Measurements from ENCODE around the gene OTULIN.

Gene OTULIN

DNA sequence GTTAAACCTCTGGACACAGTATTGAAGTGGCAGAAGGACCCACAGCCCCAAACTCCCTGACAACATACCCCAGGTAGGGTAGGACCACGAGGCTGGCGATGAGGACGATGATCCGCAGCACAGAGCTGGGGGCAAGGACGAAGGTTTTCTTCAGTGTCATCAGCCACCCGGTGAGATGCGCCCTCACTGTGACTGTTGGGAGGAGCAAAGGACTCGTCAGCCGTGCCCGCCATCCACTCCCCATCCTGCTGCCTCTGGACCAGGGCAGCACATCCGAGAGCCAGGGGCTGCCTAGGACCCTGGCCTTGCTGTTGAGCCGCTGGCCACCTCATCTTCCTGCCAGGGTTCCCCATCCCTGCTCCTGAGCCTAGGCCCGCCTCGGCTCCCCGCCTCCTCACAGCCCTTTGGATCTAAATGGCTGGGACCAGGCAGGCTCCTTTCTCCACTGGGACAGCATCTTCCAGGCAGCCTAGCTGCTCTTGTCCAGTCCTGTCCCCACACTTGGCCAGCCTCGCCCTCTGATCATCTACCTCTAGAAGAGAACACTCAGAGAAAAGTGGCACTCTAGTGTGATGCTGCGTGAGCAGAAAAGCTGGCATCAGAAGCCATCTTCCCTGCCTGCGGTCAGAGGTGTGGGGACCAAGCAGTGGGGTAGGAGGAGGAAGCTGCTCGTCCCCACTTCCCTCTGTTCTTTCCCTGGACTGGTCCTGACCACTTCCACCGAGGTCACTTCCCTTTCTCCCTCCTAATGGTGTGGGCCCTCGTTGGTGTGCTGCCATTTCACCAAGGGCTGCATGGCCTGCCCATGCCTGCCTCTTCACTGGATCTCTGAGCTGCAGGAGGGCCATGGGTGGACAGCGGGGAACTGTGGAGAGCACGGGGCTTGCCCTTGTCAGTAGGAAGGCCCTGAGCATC, 49.2 kb downstream of the OTULIN start:
- in situ Hi-C loops (cut with MboI; ENCODE audit: low pct_unique_long_range_greater_than_20kb, low sequenced_read_pairs), result no loop called here
- DNase-seq, result no peak

DNA sequence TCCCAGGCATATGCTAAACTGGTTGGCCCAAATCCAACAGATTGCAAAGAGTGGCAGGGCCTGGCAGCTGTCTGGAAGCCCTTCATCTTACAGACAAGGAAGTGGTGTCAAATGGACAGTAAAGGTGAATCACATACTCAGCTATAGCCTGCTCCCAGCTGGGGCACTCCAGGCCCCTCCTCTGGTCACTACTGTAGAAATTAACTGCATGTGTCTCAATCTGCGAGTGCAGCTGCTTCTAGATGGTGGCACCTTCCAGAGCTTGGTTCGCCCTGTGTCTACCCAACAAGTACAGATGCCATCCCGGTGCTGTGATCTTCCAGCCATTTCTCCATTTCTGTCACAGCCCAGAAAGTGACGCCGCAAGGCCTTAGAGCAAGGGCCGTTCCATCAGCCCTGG, 50.2 kb downstream of the OTULIN start:
- no peak for DNase-seq
- in situ Hi-C loops (cut with MboI; ENCODE audit: low pct_unique_long_range_greater_than_20kb, low sequenced_read_pairs), result no loop called here

DNA sequence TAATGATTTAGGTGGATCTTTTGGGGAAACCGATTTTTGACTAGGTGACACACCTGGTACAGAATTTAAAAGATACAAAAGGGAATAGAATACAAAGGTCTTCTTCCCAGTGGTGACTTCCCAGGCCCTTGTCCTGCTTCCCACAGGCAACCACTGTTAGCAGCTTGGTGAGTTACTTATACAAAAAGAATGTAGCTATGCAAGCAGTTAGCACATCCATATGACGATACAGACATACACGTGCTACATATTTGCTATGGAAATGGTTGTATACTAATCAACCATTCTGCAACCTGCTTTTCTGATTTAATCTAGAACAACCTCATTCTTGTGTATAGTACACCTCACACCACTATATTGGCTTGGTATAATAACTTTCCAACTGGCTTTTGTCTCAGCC, 51.0 kb downstream of the OTULIN start:
- no peak for DNase-seq
- in situ Hi-C loops (cut with MboI; ENCODE audit: low pct_unique_long_range_greater_than_20kb, low sequenced_read_pairs), result no loop called here

DNA sequence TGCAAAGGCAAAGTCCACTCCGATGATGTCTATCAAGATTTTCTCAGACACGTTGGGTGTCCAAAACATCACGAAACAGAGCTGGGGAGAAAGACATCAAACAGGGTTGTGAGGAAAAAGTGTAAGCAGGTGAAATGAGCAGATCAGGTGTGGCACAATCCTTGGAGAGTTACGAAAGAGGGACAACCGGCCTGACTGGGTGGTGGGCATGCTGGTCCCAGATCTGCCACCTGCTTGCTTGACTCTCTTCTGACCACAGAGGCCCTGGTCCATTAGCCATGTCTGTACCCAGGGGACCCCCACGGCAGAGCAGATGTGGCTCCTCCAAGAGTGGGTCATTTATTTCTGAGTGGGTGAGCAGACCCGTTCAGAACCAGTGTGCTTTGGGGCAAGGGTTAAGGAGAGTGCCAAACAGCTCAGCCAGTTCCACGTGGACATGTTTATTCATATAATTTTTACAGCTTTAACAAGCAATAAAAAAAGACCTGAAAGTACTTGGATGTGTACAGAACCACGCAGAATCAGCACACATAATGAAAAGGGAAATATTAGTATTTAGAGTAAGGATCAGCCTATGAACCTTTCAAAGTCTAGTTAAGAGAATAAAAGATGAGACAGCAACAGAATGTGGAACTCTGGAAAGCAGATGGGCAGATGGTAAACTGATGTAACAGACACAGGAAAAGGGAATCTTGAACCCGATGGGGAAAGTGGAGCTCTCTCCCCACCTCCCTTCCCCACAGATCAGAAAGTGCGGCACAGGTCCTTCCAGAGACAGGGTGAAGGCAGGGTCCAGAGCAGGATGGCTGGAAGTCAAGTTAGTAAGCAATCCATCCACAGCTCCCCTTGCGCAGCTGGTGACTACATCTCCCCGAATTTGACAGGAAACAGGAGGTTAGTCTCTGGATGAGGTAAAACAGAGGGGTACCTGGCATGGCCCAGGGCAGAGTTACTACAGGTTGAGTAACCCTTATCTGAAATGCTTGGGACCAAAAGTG, 52.5 kb downstream of the OTULIN start:
- in situ Hi-C loops (cut with MboI; ENCODE audit: low pct_unique_long_range_greater_than_20kb, low sequenced_read_pairs), result no loop called here
- DNase-seq, result no peak

DNA sequence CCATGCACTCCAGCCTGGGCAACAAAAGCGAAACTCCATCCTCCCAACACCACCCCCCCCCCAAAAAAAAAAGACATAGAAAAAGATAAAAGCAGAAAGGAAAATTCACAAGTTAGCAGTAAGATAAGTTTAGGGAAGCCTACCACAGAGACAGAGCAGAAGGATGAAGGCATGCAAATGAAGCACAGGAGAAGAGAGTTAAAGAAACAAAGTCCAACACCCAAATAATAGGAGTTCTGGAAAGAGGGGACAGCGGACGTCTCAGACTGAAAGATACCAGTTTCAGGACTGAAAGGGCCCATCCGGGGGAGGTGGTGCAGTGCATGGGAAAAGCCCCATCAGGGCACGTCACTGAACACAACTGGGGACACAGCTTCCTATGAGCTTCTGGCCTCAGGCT, 54.3 kb downstream of the OTULIN start:
- in situ Hi-C loops (cut with MboI; ENCODE audit: low pct_unique_long_range_greater_than_20kb, low sequenced_read_pairs), result no loop called here
- no peak for DNase-seq

DNA sequence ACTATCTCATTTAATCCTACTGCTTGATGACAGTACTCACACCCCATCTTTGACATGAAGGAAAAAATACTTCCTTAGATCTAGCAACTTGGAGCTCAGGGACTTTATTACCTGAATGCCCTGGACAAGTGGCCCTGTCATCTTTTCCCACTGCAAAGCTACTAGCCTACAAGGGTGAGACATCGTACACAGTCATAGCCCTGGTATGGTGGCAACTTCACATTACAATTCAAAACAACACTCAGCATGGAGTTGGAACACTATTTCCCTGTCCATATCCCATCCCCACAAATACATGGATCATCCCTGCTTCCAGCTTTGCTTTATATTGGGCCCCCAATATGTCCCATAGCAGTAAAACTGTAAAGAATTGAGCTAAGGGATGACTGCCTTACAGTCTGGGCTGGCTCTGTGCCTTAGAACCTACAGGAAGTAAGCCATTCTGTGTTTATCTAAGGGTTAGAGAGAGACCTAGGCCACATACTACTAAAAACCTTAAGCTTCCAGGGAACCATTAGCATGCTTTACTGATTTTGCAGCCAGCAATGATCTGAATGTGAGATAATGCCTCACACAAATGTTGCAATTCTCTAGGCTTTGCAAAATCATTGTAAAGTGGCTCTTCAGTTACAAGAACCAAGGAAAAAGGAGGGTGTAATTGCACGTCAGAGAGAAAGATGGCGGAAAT, 55.9 kb downstream of the OTULIN start:
- DNase-seq, result no peak
- in situ Hi-C loops (cut with MboI; ENCODE audit: low pct_unique_long_range_greater_than_20kb, low sequenced_read_pairs), result no loop called here

DNA sequence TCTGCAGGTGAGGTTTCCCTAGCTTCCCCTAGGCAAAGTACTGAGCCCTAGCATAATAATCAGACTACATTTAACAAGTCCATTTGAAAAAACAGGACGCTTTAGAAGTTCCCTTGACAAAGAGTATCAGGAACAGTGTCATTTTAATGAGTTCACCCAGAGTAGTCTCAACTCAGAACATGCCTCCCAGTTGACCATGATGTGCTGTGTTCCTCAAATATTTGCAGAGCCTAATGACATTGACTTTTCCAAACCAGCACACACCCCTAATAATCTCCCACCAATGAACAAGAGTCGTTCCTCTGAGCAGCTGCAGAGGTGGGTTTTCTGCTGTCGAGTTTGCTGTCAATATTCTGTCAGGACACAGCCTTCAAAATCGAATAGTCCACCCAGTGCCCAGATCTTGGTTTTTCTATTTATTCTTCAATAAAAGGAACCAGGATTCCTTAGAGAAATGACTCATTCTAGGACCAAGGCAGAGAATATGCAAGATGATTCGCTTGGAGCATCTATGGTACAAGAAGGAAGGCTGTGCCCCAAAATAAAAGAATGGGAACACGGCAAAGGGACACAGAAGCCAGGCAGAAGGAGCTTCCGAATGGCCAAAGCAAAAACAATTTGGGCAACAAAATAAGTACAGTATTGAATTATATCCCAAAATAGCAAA, 57.6 kb downstream of the OTULIN start:
- DNase-seq, result no peak
- in situ Hi-C loops (cut with MboI; ENCODE audit: low pct_unique_long_range_greater_than_20kb, low sequenced_read_pairs), result no loop called here

DNA sequence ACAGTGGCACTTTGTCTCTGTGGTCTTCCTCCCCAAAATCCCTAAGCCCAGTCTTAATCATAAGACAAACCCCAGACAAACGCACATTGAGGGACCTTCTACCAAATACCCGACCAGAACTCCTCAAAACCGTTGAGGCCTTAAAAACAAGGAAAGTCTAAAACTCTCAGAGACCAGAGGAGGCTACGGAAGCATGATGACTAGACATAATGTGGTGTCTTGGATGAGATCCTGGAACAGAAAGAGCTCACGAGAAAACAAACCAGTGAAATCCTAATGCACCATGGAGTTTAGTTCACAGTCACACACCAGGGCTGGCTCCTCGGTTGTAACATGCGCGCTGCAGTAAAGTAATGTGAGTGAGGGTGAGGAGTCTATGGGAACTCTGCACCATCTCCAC, 58.4 kb downstream of the OTULIN start:
- no peak for DNase-seq
- in situ Hi-C loops (cut with MboI; ENCODE audit: low pct_unique_long_range_greater_than_20kb, low sequenced_read_pairs), result no loop called here

DNA sequence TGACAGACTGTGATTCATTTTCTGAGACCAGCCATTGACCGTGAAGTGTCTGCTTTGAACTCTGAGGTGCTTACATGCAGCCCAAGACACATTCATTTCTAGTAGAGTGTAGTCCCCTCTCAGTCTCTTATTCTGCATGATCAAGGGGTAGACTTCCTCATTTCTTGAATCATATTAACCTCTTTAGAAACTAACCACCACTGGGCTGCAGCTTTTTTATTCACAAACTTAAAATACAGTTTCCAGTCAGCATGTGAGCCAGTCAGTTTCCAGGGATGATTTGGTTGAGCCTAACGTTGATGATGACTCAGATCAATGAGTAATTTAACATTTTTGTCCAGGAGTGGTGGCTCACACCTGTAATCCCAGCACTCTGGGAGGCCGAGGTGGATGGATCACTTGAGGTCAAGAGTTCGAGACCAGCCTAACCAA, 59.2 kb downstream of the OTULIN start:
- in situ Hi-C loops (cut with MboI; ENCODE audit: low pct_unique_long_range_greater_than_20kb, low sequenced_read_pairs), result no loop called here
- peak; percentile 41 for DNase-seq

DNA sequence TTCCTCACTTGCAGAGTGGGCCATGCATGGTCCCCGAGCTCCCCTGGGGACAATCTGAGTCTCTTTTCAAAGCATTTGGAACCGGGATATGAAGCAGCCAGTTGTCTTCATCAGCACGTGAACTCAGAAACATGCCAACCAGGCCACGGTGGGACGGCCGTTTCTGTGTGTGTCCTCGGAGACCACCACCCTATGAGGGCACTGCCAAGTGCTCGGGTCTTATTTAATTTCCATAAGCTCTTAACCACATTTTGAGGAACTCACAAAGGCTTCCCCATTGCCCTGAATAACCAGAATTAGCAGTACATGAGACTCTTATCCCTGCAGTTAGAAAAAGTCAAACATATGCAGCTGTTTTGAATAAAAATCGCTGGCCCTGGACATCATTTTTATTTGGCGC, 60.1 kb downstream of the OTULIN start:
- in situ Hi-C loops (cut with MboI; ENCODE audit: low pct_unique_long_range_greater_than_20kb, low sequenced_read_pairs), result loop anchor here (25.0 kb wide), 1 partner anchor 288 kb away; no protein-coding TSS in a partner anchor
- DNase-seq, result peak; percentile 63

DNA sequence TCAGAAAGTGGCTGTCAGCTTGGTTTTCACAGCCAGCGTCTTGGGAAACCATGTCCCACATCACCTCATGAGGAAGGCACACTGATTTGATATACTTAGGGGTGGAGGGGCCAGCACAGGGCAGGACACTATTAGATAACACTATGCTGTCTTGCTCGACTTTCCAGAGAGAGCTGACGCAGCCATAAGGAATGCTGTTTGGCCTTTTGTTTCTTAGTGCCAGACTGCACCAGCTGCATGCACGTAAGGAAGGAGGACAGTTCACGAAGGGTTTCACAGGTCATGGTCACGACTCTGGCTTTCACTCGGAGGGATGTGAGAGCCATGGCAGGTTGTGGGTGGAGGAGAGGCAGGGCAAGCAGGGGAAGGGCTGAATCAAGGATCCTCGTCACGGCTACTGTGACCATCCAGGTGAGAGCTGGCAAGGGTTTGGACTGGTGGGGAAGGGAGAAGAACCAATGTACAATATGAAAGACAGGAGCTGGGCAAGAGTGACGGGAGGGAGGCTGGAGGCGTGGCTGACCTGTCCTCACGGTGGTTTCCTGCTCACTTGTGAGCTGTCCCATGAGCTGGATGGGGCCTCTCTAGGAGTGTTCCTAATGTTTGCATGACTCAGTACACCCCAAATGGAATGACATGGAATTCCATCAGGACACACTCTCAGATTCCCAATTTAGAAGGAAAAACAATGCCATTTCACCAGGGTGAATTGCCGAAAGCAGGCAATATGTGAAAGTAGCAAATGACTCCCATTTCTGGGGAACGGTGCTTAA, 61.7 kb downstream of the OTULIN start:
- no peak for DNase-seq
- in situ Hi-C loops (cut with MboI; ENCODE audit: low pct_unique_long_range_greater_than_20kb, low sequenced_read_pairs), result loop anchor here (25.0 kb wide), 1 partner anchor 286 kb away; no protein-coding TSS in a partner anchor

DNA sequence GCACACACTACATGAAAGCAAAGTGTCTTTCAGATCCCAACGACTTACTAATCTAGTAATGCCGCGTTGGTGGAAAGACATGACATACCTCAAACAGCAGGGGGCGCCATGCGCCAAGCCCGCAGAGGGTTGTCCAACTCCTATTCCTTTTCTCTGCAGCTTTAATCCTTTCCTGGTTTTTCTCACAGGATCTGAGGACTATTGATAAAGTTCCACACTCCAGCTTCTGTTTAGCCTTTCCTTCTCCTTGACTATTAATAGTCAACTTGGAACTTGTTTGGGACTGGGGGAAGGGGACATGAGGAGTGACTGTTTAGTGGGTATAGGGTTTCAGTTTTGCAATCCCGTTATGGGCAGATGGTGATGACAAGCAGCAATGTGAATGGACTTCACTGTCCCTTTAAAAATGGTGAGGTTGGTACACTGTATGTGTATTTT, 62.9 kb downstream of the OTULIN start:
- peak; percentile 75 for DNase-seq
- in situ Hi-C loops (cut with MboI; ENCODE audit: low pct_unique_long_range_greater_than_20kb, low sequenced_read_pairs), result loop anchor here (25.0 kb wide), 1 partner anchor 285 kb away; no protein-coding TSS in a partner anchor

DNA sequence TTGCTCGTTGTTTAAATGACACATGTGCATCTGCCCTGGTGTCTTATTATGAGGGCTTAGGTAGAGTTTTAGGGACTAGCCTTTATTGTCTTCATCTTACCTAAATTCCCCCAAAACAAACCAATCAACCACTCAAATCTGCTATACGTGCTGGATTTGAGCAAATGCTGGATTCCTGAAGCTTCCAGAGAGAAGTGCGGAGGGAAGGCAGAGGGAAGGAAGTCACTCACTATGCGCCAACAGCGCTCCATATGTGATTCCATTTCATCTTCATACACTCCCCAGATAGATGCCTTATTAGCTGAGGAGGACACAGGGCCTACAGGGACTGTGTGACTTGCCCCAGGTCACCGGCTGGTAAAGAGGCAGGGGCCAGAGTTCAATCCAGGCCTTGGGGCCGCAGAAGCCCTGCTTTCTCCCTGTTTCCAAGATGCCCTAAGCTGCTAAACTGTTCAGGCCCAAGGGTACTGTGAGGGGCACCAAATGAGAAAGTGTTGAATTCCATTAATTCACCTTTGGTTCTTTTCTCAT, 63.5 kb downstream of the OTULIN start:
- in situ Hi-C loops (cut with MboI; ENCODE audit: low pct_unique_long_range_greater_than_20kb, low sequenced_read_pairs), result loop anchor here (25.0 kb wide), 1 partner anchor 284 kb away; no protein-coding TSS in a partner anchor

DNA sequence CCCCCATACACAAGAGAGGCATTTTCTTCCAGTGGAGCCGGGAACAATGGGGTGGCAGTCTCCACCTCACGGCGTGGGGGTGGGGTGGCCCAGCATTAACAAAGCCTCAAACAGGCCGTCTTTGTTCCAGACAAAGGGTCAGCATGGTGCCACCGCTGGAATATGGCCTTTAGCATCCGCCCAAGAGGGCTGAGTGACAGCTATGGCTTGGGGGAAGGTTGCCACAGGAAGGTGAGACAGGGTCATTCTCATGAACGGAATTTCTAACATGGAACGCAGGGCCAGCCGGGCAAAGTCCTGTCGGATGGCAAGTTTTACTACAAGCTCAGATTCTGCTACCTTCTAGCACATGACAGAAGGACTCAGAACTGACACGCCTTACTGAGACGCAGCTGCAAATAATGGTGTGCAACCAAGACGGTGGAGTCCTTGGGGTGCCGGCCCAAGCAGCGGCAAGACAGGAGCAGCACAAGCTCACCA, 64.0 kb downstream of the OTULIN start:
- no peak for DNase-seq
- in situ Hi-C loops (cut with MboI; ENCODE audit: low pct_unique_long_range_greater_than_20kb, low sequenced_read_pairs), result loop anchor here (25.0 kb wide), 1 partner anchor 284 kb away; no protein-coding TSS in a partner anchor

More for the DNA sequence above, 63.5 kb downstream of the OTULIN start:
- DNase-seq, result no peak

DNA sequence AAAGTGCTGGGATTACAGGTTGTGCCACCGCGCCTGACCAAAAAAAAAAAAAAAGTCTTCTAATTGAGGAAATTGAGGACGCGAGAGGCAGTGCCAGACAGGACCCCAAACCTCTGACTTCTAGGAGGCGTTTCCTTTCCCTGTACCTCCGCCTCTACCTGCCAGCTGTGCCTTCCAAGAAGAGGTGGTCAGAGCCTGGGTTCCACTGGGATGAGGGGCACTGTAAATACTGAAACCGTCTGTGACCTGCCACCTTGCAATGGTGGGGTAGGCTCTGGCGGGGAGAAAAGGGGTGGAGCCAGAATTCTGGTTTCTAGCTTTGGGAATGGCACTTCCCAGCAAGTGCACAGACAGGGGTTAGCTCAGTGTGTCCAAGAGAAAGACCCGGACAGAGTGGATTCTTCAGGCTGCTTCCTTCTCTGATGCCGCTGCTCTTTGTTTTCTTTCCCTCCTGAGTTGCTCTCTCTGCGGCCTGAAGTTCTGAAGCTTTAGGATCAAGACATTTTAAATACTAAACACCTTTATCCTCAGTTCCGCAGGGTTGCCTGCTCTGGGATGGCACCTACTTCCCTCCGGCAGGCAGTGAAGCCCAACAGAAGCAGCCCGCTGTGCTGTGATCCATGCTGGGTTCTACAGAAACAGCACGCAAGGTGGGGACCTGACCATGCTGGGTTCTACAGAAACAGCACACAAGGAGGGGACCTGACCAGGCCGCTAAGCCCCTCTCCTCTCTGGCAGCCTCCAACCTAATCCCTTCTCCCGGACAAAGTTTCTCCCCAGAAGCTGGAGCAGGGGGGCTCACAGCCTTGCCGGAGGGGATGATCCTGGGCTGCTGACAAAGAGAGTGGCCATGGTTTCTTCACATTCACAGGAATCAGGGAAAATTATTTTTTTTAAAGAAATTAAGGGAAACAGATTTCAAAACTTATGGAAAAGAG, 65.2 kb downstream of the OTULIN start:
- in situ Hi-C loops (cut with MboI; ENCODE audit: low pct_unique_long_range_greater_than_20kb, low sequenced_read_pairs), result loop anchor here (25.0 kb wide), 1 partner anchor 283 kb away; no protein-coding TSS in a partner anchor
- no peak for DNase-seq

DNA sequence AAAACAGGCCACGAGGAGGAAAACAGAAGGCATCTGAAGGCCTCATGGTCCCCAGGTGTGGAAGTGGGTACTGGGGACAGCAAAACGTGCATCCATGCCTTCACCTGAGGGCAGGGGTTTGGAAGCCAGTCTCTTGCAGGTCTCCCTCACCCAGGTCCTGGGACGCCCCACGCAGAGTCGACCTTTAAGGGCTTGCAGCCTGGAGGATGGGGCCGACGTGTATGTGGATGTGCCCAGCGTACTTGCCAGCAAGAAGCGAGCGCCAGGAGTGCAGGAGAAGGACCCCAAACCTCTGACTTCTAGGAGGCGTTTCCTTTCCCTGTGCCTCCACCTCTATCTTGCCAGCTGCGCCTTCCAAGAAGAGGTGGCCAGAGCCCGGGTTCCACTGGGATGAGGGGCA, 65.9 kb downstream of the OTULIN start:
- in situ Hi-C loops (cut with MboI; ENCODE audit: low pct_unique_long_range_greater_than_20kb, low sequenced_read_pairs), result loop anchor here (25.0 kb wide), 1 partner anchor 282 kb away; no protein-coding TSS in a partner anchor
- no peak for DNase-seq
